HG02610 (cell line): ENCODE results near the gene LMF1.

Experiments
- ATAC-seq: cut with Tn5 transposase; IDR thresholded peaks from one replicate; pipeline ENCODE4 v1.9.1; 2021; ENCODE audit warnings: mild to moderate bottlenecking, moderate library complexity; ENCODE audit not compliant: unreplicated experiment

Gene LMF1

DNA sequence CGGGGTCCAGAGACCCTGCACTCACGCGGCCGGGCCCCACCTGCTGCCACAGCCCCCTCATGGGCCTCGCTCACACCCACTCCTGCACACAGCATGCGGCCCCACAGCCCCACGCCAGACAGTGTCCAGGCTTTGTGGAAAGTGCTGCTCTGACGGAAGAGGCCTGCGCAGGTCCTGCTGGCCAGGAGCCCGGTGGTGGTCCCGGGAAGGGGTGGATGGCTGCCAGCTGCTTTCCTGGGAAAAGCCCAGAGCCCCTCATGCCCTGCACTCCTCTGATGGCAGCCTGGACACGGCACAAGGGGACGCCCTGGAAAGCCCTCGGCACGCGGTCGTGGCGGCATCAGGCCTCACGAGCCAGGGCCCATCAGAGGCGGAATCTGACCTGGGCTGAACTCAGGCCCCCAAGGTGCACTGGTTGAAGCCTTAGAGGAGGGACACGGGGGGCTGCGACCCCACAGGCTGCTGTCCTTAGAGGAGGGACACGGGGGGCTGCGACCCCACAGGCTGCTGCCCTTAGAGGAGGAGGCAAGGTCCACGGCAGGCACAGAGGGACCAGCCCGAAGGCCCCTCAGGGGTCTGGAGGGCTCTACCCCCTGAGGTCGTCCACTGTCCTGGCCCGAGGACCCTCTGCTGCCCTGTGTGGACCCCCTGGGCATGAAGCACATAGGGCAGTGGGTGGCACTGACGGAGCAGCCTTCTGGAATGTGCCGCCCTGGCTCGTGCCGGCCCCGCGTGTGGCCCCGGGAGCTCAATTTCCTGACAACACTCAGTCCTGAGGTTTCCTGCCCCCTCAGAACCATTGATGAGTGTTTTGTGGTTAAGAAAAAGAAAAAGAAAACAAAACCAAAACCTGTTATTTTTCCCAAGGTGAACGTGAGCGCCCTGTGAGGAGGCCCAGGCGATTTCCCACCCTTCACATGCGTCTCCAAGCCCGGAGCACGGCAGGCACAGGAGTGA, 32.9 kb upstream of the LMF1 start:
- no peak for ATAC-seq

DNA sequence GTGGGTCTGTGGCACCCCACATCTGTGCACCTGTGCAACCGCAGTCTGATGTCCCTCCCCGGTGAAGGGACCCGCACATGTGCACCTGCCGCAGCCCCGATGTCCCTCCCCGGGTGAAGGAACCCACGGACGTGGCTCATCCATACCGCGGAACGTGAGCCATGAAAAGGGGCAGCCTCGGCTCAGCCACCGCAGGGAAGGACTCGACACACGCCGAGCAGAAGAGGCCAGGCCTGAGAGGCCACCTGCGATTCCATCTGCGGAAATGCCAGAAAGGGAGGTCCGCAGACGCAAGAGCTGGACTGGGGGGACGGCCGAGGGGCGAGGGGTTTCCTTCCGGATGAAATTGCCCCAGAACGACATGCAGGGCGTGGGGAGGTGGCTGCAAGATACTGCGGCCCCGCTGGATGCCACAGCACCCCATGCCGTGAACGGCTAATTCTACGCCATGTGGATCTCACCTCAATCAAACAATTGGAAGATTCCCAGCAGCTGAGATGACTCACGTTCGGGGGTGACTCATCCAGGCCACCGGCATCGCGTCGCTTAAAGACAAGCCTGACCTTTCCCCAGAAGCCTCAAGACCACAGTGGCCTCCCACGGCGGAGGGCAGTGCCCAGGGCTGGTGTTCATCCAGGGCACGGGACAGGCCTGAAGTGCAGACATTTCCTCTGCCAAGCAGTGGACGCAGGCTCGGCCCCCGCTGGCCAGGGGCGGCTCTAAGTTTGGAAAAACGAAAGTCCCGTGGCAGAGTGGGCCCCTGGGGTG, 31.8 kb upstream of the LMF1 start:
- no peak for ATAC-seq

DNA sequence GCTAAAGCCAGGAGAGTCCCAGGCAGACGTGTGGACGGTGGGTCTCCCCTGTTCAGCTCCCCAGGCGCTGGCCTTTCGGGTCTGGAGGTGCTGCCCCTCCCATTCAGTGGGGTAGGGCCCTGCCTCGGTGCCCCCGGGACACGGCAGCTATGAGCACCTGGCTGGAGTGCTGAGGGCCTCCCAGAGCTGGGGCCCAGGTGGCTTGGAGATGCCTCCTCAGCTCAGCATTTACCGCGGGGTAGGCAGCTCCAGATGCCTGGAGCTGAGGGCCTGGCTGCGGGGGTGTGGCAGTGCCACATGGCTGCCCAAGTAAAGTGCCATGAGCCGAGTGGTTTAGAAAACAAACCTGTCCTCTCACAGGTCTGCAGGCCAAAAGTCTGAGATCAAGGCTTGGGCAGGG, 30.3 kb upstream of the LMF1 start:
- no peak for ATAC-seq

DNA sequence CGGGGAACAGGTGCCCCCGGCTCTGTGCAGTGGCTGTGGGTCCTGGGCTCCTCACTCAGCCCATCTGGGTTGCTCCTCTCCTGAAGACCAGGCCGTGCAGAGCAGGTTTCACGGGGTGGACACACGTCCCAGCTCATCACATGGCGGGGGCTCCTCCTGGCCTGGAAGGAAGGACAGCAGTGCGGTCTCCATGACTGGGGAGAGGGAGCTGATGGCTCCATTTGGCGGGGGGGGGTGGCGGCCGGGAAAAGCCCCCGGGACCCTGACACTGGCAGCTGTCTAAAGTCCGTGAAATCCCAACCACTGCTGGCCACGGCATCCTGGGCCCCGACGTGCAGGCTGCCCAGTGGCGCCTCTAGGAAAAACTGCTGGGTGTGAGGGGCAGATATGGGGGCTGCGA, 29.8 kb upstream of the LMF1 start:
- ATAC-seq = no peak

DNA sequence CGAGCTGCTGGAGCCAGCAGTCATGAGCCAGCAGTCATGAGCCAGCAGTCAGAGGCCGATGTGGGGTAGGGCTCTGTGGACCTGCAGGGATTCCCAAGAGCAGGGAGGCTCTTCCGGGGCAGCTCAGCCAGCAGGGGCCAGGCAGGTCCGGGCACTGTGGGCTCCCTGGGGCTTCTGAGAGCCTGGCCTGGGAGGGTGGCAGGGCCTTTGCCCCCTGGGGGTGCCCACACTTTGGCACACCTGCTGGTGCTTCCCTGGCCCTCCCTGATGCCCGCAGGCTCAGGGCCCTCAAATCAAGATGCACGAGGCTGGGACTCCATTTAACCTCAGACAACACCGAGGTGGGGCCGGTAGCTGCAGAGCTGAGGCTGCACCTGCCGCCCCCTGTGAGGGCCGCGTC, 28.9 kb upstream of the LMF1 start:
- no peak for ATAC-seq

DNA sequence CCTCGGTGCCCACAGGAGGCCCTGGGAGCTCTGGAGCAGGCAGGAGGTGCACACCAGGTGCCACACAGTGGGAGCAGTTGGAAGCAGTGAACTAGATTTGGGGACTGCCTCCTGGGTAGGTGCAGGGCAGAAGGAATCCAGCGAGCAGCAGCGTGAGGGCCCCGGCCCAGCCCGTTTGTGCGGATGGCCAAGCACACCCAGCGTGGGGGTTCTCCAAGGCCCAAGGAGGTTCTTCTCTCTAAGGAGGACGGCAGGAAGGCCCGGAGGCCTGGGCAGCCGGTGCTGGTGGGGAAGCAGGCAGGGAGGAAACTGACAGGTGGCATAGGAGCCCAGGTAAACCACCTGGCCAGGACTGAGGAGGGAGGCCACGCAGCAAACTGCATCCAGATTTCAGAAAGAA, 27.8 kb upstream of the LMF1 start:
- ATAC-seq = no peak

DNA sequence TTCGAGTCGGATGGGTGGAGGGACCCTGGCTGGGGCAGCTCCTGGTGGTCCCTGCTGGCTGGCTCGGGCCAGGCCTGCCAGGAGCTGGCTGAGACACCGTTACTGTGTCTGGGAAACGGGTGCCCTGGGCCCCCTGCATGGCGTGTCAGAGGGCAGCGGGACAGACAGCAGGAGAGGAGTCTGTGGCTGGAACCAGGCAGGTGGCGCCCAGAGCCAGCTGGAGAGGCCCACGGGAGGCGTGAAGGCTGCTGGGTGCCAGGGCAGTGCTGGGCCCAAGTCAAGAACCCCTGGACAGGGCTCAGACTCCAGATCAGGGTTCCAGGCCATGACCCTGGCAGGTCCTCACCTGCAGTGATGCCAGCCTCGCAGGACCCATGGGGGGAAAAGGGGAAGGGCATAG, 27.4 kb upstream of the LMF1 start:
- ATAC-seq = no peak

DNA sequence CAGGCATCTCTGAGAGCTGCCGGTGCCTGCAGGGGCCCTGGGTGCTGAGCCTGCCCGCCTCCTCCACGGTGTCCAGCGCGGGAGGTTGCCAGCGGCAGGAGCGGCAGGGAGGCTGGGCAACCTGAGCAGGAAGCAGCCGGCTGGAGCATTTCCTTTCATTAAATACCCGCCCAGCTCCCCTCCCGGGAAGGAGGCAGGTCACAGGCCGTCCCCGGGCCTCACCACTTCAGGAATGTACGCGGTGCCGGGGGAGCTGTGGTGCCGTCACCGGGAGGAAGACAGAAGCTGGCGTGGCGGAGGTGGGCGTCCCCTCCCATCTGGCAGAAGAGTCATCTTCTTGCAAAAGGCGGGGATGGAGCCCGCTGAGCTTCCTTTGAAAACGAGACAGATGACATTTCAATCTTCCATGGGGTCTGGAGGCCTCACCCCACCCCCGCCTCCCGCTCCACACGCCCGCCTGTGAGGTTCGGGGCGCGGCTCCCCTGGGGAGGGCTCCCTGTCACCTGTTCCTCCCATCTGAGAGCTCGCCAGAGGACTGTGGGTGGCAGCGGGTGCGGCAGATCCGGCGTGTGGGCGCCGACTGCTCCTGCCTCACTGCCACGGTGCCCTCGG, 26.8 kb upstream of the LMF1 start:
- no peak for ATAC-seq

DNA sequence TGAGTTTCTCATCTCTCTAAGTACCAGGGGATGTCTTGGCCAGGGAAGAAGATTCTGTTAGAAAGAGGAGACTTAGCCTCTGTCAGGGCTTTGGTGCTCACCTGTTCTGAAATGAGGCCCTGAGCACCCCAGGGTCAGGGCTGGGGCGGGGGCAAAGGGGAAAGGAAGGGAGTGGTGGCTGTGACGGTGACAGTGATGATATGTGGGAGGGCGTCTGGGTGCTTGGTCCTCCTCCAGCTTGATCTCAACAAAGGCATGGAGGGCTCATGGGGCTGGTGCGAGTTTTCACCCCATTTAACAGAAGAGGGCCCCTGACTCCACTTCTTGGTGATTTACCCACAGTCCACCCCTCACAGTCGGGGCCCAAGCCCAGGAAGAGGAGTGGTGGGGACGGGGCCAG, 25.9 kb upstream of the LMF1 start:
- no peak for ATAC-seq

DNA sequence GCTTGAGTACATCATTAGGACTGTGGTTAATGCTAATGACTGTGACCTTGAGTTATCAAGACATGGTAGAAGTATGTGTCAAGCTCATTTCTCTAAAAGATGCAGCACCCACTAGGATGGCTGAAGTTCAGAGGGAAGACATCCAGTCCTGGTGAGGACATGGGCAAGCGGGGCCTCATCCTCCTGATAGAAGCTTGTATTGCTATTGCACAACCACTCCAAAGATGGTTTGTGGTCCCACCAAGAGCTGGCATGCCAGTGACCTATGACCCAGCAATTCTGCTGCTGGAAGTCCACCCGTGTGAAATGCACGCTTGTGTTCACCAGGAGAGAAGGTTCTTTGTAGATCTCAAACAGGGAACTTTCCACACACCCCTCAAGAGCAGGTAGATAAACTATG, 25.0 kb upstream of the LMF1 start:
- ATAC-seq = no peak

DNA sequence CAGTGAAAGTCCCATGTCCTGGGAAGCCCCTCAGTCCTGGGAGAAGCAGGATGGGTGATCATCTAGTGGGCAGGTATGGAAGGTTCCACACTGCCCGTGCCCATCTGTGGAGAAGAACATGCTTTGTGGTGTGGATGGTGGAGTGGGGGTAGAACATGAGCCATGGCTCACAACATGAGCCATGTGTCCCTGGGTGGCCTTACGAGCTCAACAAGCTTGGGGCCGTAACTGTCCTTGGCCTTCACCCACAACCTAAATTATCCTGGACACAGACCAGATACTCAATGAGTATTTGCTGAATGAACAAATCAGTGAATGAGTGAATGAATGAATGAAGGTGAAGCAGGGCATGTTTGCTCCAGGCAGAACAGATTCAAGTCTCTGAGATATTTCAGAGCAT, 24.3 kb upstream of the LMF1 start:
- ATAC-seq = no peak

DNA sequence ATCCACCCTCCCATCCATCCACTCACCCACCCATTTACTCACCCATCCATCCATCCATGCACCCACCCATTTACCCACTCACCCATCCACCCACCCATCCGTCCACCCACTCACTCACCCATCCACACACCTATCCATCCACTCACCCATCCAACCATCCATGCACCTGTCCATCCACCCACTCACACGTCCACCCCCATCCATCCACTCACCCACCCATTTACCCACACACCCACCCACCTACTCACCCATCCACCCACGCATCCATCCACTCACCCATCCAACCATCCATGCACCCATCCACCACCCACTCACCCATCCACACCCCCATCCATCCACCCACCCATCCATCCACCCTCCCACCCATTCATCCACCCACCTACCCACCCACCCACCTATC, 22.9 kb upstream of the LMF1 start:
- ATAC-seq = no peak

DNA sequence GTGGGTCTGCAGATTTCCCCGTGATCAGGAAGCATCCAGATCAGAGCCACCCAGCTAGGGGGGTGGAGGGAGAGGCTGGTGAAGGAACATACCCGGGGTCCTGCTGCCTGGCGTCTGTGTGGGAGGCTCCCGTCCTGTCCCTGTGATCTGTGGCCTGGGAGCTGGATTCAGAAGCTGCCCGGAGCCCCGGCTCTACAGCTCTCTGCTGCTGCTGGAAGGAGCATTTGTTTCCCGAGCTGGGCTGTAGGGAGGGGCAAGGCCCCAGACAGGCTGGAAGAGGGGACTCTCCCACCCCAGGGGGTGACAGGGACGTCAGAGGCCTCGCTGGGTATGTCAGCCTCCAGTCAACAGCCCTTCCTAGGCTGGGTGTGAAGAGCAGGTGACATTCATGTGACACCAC, 21.0 kb upstream of the LMF1 start:
- ATAC-seq = no peak

DNA sequence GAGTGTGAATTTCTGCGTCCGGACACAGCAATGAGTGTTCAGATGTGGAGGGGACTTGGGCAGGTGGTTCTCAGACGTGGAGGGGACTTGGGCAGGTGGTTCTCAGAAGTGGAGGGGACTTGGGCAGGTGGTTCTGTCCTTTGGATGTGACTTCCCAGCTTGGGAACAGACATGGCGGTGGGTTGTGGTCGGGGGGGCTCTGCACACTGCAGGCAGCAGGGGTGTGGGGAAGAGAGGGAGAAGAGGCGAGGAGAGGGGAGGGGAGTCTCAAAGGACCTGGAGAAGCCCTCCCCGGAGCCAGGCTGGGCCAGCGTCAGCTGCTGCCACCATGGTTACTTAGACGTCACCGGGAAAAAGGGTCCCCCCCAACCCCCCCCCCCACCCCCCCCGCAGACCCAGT, 20.6 kb upstream of the LMF1 start:
- no peak for ATAC-seq

DNA sequence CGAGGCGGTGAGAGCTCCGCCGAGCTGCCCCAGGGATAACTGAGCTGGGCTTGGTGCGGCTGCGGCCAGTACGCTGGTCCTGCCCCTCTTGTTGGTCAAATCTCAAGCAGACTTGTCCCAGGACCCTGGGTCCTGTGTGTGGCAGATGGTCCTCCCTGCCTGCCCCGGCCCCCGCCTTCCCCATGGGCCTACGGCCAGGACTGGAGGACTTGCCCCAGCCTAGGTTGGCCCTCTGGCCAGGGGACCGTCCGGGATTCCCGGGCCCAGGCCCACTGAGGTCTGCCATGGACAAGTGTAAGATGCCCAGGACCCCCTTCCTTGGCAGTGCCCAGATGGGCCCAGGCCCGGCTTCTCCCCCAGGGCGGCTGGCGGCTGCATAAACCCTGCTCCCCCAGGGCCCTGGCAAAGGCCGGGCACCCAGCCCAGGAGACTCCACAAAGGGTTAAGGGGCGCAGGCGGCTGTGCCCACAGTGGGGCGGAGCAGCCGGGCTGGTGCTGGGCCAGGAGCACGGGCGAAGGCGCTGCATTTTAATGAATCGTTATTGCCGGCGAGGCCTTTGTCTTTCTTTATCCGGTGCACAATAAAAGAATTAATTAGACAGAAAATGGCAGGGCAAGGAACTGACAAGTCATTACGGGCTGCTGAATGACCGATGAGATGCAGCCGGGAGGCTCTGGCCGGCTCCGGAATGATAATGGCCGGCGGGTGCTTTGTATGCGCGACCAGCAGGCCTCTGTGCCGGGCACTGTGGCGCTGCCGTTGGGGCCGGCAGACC, 19.9 kb upstream of the LMF1 start:
- no peak for ATAC-seq

DNA sequence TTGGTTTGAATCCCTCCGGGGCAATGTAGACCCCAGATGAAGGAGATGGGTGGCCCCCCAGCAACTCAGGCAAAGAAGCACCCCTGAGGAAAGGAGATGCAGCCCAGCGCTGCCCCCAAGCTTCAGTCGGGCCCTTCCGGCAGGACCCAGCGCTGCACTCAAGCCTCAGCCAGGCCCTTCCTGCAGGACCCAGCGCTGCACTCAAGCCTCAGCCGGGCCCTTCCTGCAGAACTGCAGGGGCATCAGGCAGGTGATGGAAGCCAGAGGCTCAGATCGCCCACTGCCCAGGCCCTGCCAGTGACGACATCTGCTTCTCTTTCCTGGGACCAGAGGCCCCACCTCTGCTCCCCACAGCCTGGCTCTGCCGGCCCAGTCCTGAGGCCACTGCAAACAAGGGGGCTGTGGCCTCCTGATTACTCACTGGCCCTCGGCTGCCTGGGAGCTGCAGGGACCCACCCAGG, 18.6 kb upstream of the LMF1 start:
- ATAC-seq = no peak

DNA sequence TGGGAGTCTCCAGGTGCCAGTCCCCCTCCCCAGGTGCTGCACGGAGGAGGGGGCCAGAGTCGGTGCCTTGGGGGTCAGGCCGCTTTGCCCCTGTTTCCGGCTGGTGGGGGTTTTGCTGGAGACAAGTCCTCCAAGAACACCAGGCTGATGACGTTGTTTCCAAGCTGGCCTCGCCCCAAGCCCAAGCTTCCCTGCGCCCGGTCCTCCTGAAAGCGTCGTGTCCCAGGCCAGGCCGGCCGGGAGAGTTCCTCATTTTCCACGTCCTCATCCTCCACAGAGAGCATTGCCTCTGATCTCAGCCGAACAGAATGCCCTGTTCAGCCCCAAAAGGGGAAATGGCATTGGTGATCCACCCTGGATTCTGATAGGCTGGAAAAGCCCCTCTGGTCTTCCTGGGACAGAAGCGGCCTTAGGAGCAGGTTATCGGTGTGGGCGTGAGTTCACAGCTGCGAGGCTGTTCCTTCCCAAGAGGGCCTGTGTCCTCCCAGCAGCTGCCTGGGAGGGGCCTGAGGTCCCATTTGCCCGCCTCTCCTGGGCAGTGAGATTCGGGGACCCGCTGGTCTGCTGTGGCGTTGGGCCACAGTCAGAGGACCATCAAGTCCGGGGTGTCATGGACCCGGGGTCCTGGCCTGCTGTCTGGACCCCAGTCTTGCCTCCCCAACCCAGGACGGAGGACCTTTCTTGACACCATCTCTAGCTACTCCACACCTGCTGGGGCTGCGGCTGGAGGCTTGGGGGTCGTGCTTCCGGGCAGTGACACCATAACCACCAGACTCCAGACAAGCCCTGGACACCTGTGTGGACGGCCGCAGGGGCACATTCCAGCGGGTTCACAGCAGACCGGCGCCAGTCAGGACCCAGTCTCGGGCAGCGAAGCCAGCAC, 17.9 kb upstream of the LMF1 start:
- ATAC-seq = no peak

DNA sequence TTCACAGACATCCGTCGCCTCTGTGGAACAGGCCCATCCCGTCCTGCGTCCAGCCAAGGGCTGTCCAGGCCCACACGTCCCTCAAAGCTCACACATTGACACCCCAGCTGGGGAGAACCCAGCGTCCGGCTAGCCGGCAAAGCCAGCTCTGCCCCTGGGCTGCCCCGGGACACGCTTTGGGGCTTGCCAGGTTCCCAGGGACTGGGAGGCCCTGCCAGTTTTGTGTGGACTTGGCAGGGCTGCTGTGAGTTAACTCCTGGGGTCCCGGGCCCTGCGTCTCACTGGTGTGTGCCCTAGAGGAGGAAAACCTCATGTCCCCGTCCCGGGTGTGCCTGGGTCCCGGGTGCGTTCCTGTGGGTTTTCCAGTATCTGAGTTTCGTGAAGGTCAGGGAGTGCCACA, 17.1 kb upstream of the LMF1 start:
- no peak for ATAC-seq

DNA sequence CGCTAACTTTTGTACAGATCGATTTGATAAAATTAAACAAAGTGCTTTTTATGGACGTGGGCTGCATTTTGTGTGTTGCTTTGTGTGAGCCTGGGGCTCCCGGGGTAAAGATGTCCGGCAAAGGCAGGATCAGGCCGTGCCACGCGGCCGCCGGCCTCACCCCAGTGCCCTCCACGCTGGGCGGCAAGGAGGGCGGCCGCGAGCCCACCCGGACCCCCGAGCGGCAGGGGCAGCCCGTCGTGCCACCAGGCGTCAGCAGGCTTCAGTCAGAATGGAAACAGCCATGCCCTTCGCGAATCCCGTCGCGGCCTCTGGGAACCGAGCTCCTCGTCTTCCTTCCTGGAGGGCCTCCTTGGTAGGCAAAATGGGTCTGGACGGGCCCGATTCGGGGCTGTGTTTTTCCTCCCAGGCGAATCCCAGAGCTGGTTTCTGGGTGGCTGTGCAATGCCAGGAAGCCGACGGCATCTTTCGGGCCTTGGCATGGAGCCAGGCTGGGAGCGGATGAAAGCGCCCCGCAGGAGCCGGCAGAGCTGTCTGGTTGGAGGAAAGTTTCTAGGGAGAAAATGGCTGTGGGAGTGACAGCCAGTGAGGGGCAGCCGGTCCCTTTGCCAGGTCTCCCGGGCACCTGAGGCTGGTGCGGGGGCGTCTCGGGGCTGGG, 16.3 kb upstream of the LMF1 start:
- ATAC-seq = no peak
